Upper lobe of right lung (tissue), 1 donor: ENCODE data around the gene P3H3. TPM values are rescaled to one million over a fixed set of nuclear protein-coding genes. Genes with fewer than 3 reads are reported as not detected.

Experiments used
- ATAC-seq: fragments of 200-7000 bp; cut with Tn5 transposase; one replicate; pipeline ENCODE4 v1.9.1; 2020; ENCODE audit warnings: mild to moderate bottlenecking, moderate library complexity
- DNase-seq: peaks from one replicate; pipeline ENCODE4 v3.0.0-alpha.2; 2020
- H3K27ac ChIP-seq: fragments of 200-600 bp; one replicate; pipeline ENCODE4 v1.8.0; 2022
- H3K27me3 ChIP-seq: fragments of 200-600 bp; one replicate; pipeline ENCODE4 v1.8.0; 2022; ENCODE audit warnings: mild to moderate bottlenecking
- H3K36me3 ChIP-seq: fragments of 200-600 bp; one replicate; pipeline ENCODE4 v1.8.0; 2022
- H3K4me1 ChIP-seq: fragments of 200-600 bp; one replicate; pipeline ENCODE4 v1.8.0; 2022
- H3K4me3 ChIP-seq: fragments of 200-600 bp; one replicate; pipeline ENCODE4 v1.8.0; 2022; ENCODE audit warnings: mild to moderate bottlenecking
- H3K9me3 ChIP-seq: fragments of 200-600 bp; one replicate; pipeline ENCODE4 v1.8.0; 2022
- CTCF ChIP-seq: fragments of 200-600 bp; IDR thresholded peaks from one replicate; pipeline ENCODE4 v1.8.0; 2022; ENCODE audit warnings: antibody characterized with exemption
- intact Hi-C: fragments of 100-400 bp; cut with DNase I; formaldehyde crosslinking; loops from one replicate; pipeline ENCODE4 v1.11.0; 2022
- total RNA-seq: library from RNA; stranded (reverse); fragmentation: NEBNext Ultra II Directional; extraction: Animal tissue kit (Norgen Biotek cat#: 25700); gene quantifications from one replicate; pipeline ENCODE4 v1.2.1, GENCODE V29; 2021
- donor health status: DM: no; HTN: yes; CAD: no; lungs with severe emphysema.

The P3H3 gene
- total RNA-seq, 1 donor from 2014 or later: 9.7 TPM

GRCh38 chr12:6792522-6793201, 35.5 kb upstream of the P3H3 start:
- Histone ChIP-seq H3K27me3 (no peaks in the 10 kb centered on the region), H3K4me3 (peak overlapping the region; percentile 55), H3K36me3 (peaks cover 8% of the 10 kb centered on the region), H3K9me3 (no peaks in the 10 kb centered on the region), H3K27ac (peak overlapping the region; percentile 82), H3K4me1 (peaks cover 27% of the 10 kb centered on the region)
- ATAC-seq: peak; percentile 85
- intact Hi-C loops: no loop called here
- no peak for TF ChIP-seq CTCF
- DNase-seq: no peak

GRCh38 chr12:6795088-6795487, 33.1 kb upstream of the P3H3 start:
- Histone ChIP-seq H3K36me3 (peaks cover 8% of the 10 kb centered on the region), H3K4me1 (peaks cover 19% of the 10 kb centered on the region), H3K4me3 (no peak overlapping the region), H3K27ac (no peak overlapping the region), H3K27me3 (no peaks in the 10 kb centered on the region), H3K9me3 (no peaks in the 10 kb centered on the region)
- DNase-seq (no peak), ATAC-seq (no peak)
- intact Hi-C loops: no loop called here
- no peak for TF ChIP-seq CTCF

GRCh38 chr12:6796576-6796975, 31.6 kb upstream of the P3H3 start:
- DNase-seq: no peak
- Histone ChIP-seq H3K4me3 (no peak overlapping the region), H3K36me3 (peaks cover 8% of the 10 kb centered on the region), H3K27me3 (no peaks in the 10 kb centered on the region), H3K4me1 (peaks cover 14% of the 10 kb centered on the region), H3K9me3 (no peaks in the 10 kb centered on the region), H3K27ac (no peak overlapping the region)
- no peak for ATAC-seq
- intact Hi-C loops: no loop called here
- no peak for TF ChIP-seq CTCF

- Histone ChIP-seq H3K4me1 (no peaks in the 10 kb centered on the region), H3K36me3 (peaks cover 8% of the 10 kb centered on the region), H3K27ac (no peak overlapping the region), H3K4me3 (no peak overlapping the region), H3K27me3 (no peaks in the 10 kb centered on the region), H3K9me3 (no peaks in the 10 kb centered on the region)
- TF ChIP-seq CTCF: no peak
- no peak for DNase-seq
- intact Hi-C loops: no loop called here
- no peak for ATAC-seq
These were observed 29.1 kb upstream of the P3H3 start for GRCh38 chr12:6799147-6799546.

- Histone ChIP-seq H3K27ac (no peak overlapping the region), H3K9me3 (no peaks in the 10 kb centered on the region), H3K27me3 (no peaks in the 10 kb centered on the region), H3K4me3 (no peak overlapping the region), H3K36me3 (no peaks in the 10 kb centered on the region), H3K4me1 (no peaks in the 10 kb centered on the region)
- intact Hi-C loops: no loop called here
- no peak for DNase-seq
- no peak for TF ChIP-seq CTCF
- ATAC-seq: no peak
These were observed 21.0 kb upstream of the P3H3 start for GRCh38 chr12:6807170-6807569.

GRCh38 chr12:6809056-6809455, 19.2 kb upstream of the P3H3 start:
- H3K4me1 ChIP-seq: no peaks in the 10 kb centered on the region
- no peak for DNase-seq
- H3K27me3 ChIP-seq: no peaks in the 10 kb centered on the region
- TF ChIP-seq CTCF: no peak
- H3K4me3 ChIP-seq: no peak overlapping the region
- no peak for ATAC-seq
- no peak overlapping the region for H3K27ac ChIP-seq
- intact Hi-C loops: no loop called here
- no peaks in the 10 kb centered on the region for H3K9me3 ChIP-seq
- H3K36me3 ChIP-seq: no peaks in the 10 kb centered on the region
